A549 (cell line): ENCODE data around the gene CDH4. TPM values are rescaled to one million over a fixed set of nuclear protein-coding genes. Genes with fewer than 3 reads are reported as not detected.

Experiments
- ATAC-seq, 2 experiments: fragments of 200-7000 bp in 1 of 2; fragments of >200 bp in 1 of 2; cut with Nextera tagmentation in 1 of 2; cut with Tn5 transposase in 1 of 2; 3 replicates each; pipeline versions ENCODE4 v1.8.0 to v1.9.1; 2018 to 2020; ENCODE audit warnings: mild to moderate bottlenecking in 1 of 2, moderate library complexity in 1 of 2
- CTCF ChIA-PET: fragments of 300-600 bp; sonication (Branson Sonifier 250); formaldehyde crosslinking; extraction: SDS; loops from one replicate; lab custom pipeline; 2021; ENCODE audit warnings: antibody characterized with exemption, inconsistent platforms; lab: Yijun Ruan, JAX
- POLR2A ChIA-PET: fragments of 350-600 bp; formaldehyde crosslinking; extraction: SDS; loops from one replicate; lab custom pipeline; 2021; ENCODE audit warnings: antibody characterized with exemption, inconsistent platforms; lab: Yijun Ruan, JAX
- DNase-seq, 2 experiments: peaks; one replicate each; pipeline versions ENCODE4 v3.0.0 to v3.0.0-alpha.2; 2011 to 2016; ENCODE audit warnings: low read depth in 1 of 2, low spot score in 1 of 2
- FAIRE-seq: peaks from 2 replicates; lab custom pipeline; 2011; peaks lifted over from hg19 to GRCh38; lab: Jason Lieb, UNC
- H3K27ac ChIP-seq, 2 experiments: fragments of >200 bp; sonication (Bioruptor Twin); formaldehyde crosslinking; 3 replicates each; pipeline ENCODE4 v1.5.1; 2016 to 2017
- H3K4me1 ChIP-seq: fragments of >200 bp; sonication (Bioruptor Twin); formaldehyde crosslinking; 3 replicates; pipeline ENCODE4 v1.6.1; 2016
- H3K4me2 ChIP-seq: fragments of >200 bp; sonication (Bioruptor Twin); formaldehyde crosslinking; 3 replicates; pipeline ENCODE4 v1.6.1; 2016
- H3K4me3 ChIP-seq: fragments of >200 bp; sonication (Bioruptor Twin); formaldehyde crosslinking; 3 replicates; pipeline ENCODE4 v1.5.1; 2016
- H3K9me3 ChIP-seq: fragments of >200 bp; sonication (Bioruptor Twin); formaldehyde crosslinking; 3 replicates; pipeline ENCODE4 v1.6.1; 2016
- ATOH8 ChIP-seq: fragments of 250-450 bp; sonication (Bioruptor Pico); IDR thresholded peaks from 2 replicates; pipeline ENCODE4 v1.5.0; 2020; ENCODE audit warnings: low read depth, mild to moderate bottlenecking, moderate library complexity
- BHLHE40 ChIP-seq: IDR thresholded peaks from 2 replicates; pipeline ENCODE4 v1.6.1; 2012; ENCODE audit warnings: low read depth, low read length, inconsistent platforms
- CBX2 ChIP-seq: fragments of 200-600 bp; sonication (generic); IDR thresholded peaks from 2 replicates; pipeline ENCODE4 v1.6.1; 2016; ENCODE audit warnings: low read depth, mild to moderate bottlenecking, borderline replicate concordance
- CBX8 ChIP-seq: fragments of 200-600 bp; sonication (generic); IDR thresholded peaks from 2 replicates; pipeline ENCODE4 v1.6.1; 2016
- CTCF ChIP-seq: fragments of >200 bp; sonication (Bioruptor Twin); formaldehyde crosslinking; IDR thresholded peaks from 3 replicates; pipeline ENCODE4 v1.5.1; 2016
- FOSB ChIP-seq: fragments of 250-450 bp; sonication (Bioruptor Pico); IDR thresholded peaks from 2 replicates; pipeline ENCODE4 v1.5.0; 2020; ENCODE audit warnings: mild to moderate bottlenecking, moderate library complexity
- HDAC2 ChIP-seq: fragments of 200-600 bp; sonication (generic); IDR thresholded peaks from 2 replicates; pipeline ENCODE4 v1.6.1; 2016
- HEYL ChIP-seq: fragments of 250-450 bp; sonication (Bioruptor Pico); IDR thresholded peaks from 2 replicates; pipeline ENCODE4 v1.8.0; 2021; ENCODE audit warnings: mild to moderate bottlenecking, moderate library complexity
- HOXA7 ChIP-seq: fragments of 250-450 bp; sonication (Bioruptor Pico); IDR thresholded peaks from 2 replicates; pipeline ENCODE4 v1.5.0; 2020; ENCODE audit warnings: mild to moderate bottlenecking, moderate library complexity
- HOXB13 ChIP-seq: fragments of 250-450 bp; sonication (Bioruptor Pico); IDR thresholded peaks from 2 replicates; pipeline ENCODE4 v1.5.0; 2020; ENCODE audit warnings: low read depth, mild to moderate bottlenecking, moderate library complexity
- HOXB5 ChIP-seq: fragments of 250-450 bp; sonication (Bioruptor Pico); IDR thresholded peaks from 2 replicates; pipeline ENCODE4 v1.5.0; 2020; ENCODE audit warnings: mild to moderate bottlenecking, moderate library complexity
- JUN ChIP-seq, 2 experiments: fragments of >200 bp; sonication (Bioruptor Twin); formaldehyde crosslinking; IDR thresholded peaks; 2 replicates in 1 of 2; 3 replicates in 1 of 2; pipeline ENCODE4 v1.6.1; 2016 to 2017
- JUNB ChIP-seq: fragments of >200 bp; sonication (Bioruptor Twin); formaldehyde crosslinking; IDR thresholded peaks from 2 replicates; pipeline ENCODE4 v1.6.1; 2016
- KDM1A ChIP-seq: fragments of 200-600 bp; sonication (generic); IDR thresholded peaks from 2 replicates; pipeline ENCODE4 v1.6.1; 2016; ENCODE audit warnings: low read depth, mild to moderate bottlenecking
- KDM5A ChIP-seq: fragments of 200-600 bp; sonication (generic); IDR thresholded peaks from 2 replicates; pipeline ENCODE4 v1.6.1; 2016; ENCODE audit warnings: antibody characterized with exemption, mild to moderate bottlenecking
- MAFK ChIP-seq: fragments of 450-650 bp; IDR thresholded peaks from 2 replicates; pipeline ENCODE4 v1.6.1; 2014; ENCODE audit not compliant: partially characterized antibody
- NFE2L2 ChIP-seq: fragments of 150-350 bp; conservative IDR thresholded peaks from 2 replicates; pipeline ENCODE4 v1.6.1; 2014; ENCODE audit warnings: low read length
- NR3C1 ChIP-seq: fragments of >200 bp; sonication (Bioruptor Twin); formaldehyde crosslinking; IDR thresholded peaks from 3 replicates; pipeline ENCODE4 v1.6.1; 2017
- PHF8 ChIP-seq: fragments of 200-600 bp; sonication (generic); IDR thresholded peaks from 2 replicates; pipeline ENCODE4 v1.6.1; 2016; ENCODE audit warnings: low read depth, mild to moderate bottlenecking, antibody characterized with exemption, moderate library complexity, borderline replicate concordance
- RAD21 ChIP-seq, 2 experiments: fragments of >200 bp in 1 of 2; sonication (Bioruptor Twin) in 1 of 2; formaldehyde crosslinking in 1 of 2; IDR thresholded peaks in 1 of 2; conservative IDR thresholded peaks in 1 of 2; 2 replicates in 1 of 2; 3 replicates in 1 of 2; pipeline ENCODE4 v1.6.1; 2012 to 2018; ENCODE audit warnings: inconsistent platforms in 1 of 2
- RCOR1 ChIP-seq: fragments of 150-350 bp; IDR thresholded peaks from 2 replicates; pipeline ENCODE4 v1.6.1; 2014; ENCODE audit warnings: antibody characterized with exemption, low read length, low read depth
- RFX5 ChIP-seq: fragments of 450-650 bp; IDR thresholded peaks from 2 replicates; pipeline ENCODE4 v1.7.1; 2014; ENCODE audit warnings: antibody characterized with exemption, mild to moderate bottlenecking, moderate library complexity
- TFCP2L1 ChIP-seq: fragments of 250-450 bp; sonication (Bioruptor Pico); IDR thresholded peaks from 2 replicates; pipeline ENCODE4 v1.5.0; 2021; ENCODE audit warnings: mild to moderate bottlenecking
- TP53 ChIP-seq: fragments of 250-450 bp; sonication (Bioruptor Pico); IDR thresholded peaks from 2 replicates; pipeline ENCODE4 v1.5.0; 2021; ENCODE audit warnings: mild to moderate bottlenecking, moderate library complexity
- WGBS: methylation state at CpG from one replicate; pipeline ENCODE4 v1.1.6; 2017; ENCODE audit errors: missing lambda C conversion rate; 5-methylcytosine and 5-hydroxymethylcytosine counted together
- polyA plus RNA-seq, 4 experiments: library from polyadenylated mRNA; depleted of rRNA in 3 of 4; stranded (reverse); fragments of >200 nt; fragmentation: RNase III in 1 of 4; extraction: RNeasy Plus Mini Kit Qiagen cat#74134 plus additional on column Dnase treatment in 1 of 4; gene quantifications; 2 replicates in 3 of 4; 3 replicates in 1 of 4; pipeline ENCODE4 v1.2.3, GENCODE V29; 2011 to 2017
- TF ChIP-seq, protein P1 (sequence below): IDR thresholded peaks from 2 replicates; pipeline ENCODE4 v1.6.1; 2012
- TF ChIP-seq, protein P2 (sequence below): fragments of >200 bp; sonication (Bioruptor Twin); formaldehyde crosslinking; IDR thresholded peaks from 2 replicates; pipeline ENCODE4 v1.6.1; 2016

Gene CDH4
- polyA plus RNA-seq, 2 of the 4 experiments (the other 2 are of a cell fraction): 3.4 to 10.3 TPM

DNA sequence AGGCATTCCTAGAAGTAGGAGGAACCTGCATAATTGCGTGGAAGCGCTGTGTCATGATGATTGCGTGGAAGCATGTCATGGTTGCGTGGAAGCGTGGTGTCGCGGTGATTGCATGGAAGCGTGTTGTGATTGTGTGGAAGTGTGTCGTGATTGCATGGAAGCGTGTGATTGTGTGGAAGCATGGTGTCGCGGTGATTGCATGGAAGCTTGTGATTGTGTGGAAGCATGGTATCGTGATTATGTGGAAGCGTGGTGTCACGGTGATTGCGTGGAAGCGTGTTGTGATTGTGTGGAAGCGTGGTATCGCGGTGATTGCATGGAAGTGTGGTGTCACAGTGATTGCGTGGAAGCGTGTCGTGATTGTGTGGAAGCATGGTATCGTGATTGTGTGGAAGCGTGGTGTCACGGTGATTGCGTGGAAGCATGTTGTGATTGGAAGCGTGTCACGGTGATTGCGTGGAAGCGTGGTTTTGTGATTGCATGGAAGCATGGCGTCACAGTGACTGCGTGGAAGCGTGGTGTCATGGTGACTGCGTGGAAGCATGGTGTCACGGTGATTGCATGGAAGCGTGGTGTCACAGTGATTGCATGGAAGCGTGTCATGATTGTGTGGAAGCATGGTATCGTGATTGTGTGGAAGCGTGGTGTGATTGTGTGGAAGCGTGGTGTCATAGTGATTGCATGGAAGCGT, 667.8 kb downstream of the CDH4 start:
- no peaks in the 10 kb centered on the region for H3K4me1 ChIP-seq
- H3K4me2 ChIP-seq: no peak overlapping the region
- no peak overlapping the region for H3K27ac ChIP-seq
- ATAC-seq (no peak), DNase-seq (no peak), FAIRE-seq (no peak)
- TF ChIP-seq NFE2L2: no peak
- no peak for TF ChIP-seq HOXA7 (CRISPR knock-in tag)
- no peak for TF ChIP-seq BHLHE40
- TF ChIP-seq RCOR1: no peak
- no peak for TF ChIP-seq RFX5
- POLR2A ChIA-PET: no interaction called here
- 80% methylated on average over 42 of the region's 42 CpGs for WGBS
- H3K9me3 ChIP-seq: no peaks in the 10 kb centered on the region; the same call in 2 of the 3 replicates
- CTCF ChIA-PET: no interaction called here
- H3K4me3 ChIP-seq: no peak overlapping the region

DNA sequence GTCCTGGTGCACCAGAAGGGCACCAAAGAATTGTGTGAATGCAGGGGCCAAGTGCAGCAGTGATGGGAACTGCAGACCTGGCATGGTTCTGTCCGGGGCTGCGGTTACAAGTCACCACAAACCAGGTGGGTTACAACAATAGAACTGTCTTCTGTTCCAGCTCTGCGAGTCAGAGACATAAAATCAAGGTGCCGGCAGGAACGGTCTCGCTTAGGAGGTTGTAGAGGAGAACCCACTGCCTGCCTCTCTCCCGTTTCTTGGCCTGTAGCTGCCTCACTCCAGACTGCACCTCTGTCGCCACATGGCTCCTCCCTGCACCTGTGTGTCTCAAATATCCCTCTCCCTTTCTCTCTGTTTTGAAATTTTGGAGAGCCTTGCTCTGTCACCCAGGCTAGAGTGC, 670.4 kb downstream of the CDH4 start:
- DNase-seq (no peak), FAIRE-seq (no peak), ATAC-seq (no peak)
- no peak for TF ChIP-seq MAFK
- TF ChIP-seq HDAC2: no peak
- no peak for TF ChIP-seq CBX8
- TF ChIP-seq JUNB: no peak
- TF ChIP-seq HOXB5 (CRISPR knock-in tag): no peak
- TF ChIP-seq KDM1A: no peak
- TF ChIP-seq FOSB (CRISPR knock-in tag): no peak
- TF ChIP-seq JUN (IDR thresholded peaks at IDR 0.05): no peak
- TF ChIP-seq HOXB13 (CRISPR knock-in tag): no peak
- no peak for TF ChIP-seq HOXA7 (CRISPR knock-in tag)
- TF ChIP-seq RFX5: no peak
- TF ChIP-seq RAD21 (conservative IDR thresholded peaks at IDR 0.05 in 1 of 2, IDR thresholded peaks at IDR 0.05 in 1 of 2): no peak
- no peak for TF ChIP-seq KDM5A
- no peak for TF ChIP-seq PHF8
- no peak for TF ChIP-seq CTCF
- TF ChIP-seq, protein P1, sequence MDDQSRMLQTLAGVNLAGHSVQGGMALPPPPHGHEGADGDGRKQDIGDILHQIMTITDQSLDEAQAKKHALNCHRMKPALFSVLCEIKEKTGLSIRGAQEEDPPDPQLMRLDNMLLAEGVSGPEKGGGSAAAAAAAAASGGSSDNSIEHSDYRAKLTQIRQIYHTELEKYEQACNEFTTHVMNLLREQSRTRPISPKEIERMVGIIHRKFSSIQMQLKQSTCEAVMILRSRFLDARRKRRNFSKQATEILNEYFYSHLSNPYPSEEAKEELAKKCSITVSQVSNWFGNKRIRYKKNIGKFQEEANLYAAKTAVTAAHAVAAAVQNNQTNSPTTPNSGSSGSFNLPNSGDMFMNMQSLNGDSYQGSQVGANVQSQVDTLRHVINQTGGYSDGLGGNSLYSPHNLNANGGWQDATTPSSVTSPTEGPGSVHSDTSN: no peak
- TF ChIP-seq NR3C1: no peak
- TF ChIP-seq NFE2L2: no peak
- ChIA-PET CTCF (no interaction called here), POLR2A (no interaction called here)
- WGBS: 70% methylated on average over 8 of the region's 8 CpGs
- Histone ChIP-seq H3K9me3 (no peaks in the 10 kb centered on the region), H3K27ac (no peak overlapping the region), H3K4me2 (no peak overlapping the region), H3K4me3 (no peak overlapping the region), H3K4me1 (no peaks in the 10 kb centered on the region)

DNA sequence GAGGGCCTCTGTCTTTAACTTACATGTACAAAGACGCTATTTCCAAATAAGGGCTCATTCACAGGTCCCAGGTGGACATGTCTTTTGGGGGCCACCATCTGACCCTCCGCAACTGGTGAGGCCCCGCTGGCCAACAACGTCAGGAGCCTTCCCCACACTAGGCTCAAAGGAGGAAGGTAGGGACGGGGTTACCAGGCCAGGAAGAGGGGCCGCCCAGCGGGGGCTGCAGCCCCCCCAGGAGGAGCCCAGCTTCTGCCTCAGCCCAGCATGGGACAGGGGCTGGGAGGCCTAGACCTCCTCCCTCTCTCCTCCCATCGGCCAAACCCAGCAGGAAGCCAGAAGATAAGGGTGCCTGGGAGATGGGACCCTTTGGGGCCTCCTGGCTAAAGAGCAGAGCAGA, 670.9 kb downstream of the CDH4 start:
- CTCF ChIA-PET: no interaction called here
- WGBS: 63% methylated on average over 7 of the region's 8 CpGs
- Histone ChIP-seq H3K9me3 (no peaks in the 10 kb centered on the region), H3K27ac (no peak overlapping the region), H3K4me1 (no peaks in the 10 kb centered on the region), H3K4me2 (no peak overlapping the region), H3K4me3 (no peak overlapping the region)
- DNase-seq (no peak), FAIRE-seq (no peak), ATAC-seq (no peak)
- POLR2A ChIA-PET: no interaction called here
- TF ChIP-seq BHLHE40 (no peak), CBX2 (no peak), CBX8 (no peak), PHF8 (no peak), HEYL (no peak), ATOH8 (no peak), TP53 (CRISPR knock-in tag) (no peak), TFCP2L1 (CRISPR knock-in tag) (no peak)
- TF ChIP-seq, protein P2, sequence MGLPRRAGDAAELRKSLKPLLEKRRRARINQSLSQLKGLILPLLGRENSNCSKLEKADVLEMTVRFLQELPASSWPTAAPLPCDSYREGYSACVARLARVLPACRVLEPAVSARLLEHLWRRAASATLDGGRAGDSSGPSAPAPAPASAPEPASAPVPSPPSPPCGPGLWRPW: no peak
